ENCODE data around the gene GDF2.
A peak's percentile ranks its signal among the peaks of the same experiment; 100 is the strongest.

Gene GDF2

DNA sequence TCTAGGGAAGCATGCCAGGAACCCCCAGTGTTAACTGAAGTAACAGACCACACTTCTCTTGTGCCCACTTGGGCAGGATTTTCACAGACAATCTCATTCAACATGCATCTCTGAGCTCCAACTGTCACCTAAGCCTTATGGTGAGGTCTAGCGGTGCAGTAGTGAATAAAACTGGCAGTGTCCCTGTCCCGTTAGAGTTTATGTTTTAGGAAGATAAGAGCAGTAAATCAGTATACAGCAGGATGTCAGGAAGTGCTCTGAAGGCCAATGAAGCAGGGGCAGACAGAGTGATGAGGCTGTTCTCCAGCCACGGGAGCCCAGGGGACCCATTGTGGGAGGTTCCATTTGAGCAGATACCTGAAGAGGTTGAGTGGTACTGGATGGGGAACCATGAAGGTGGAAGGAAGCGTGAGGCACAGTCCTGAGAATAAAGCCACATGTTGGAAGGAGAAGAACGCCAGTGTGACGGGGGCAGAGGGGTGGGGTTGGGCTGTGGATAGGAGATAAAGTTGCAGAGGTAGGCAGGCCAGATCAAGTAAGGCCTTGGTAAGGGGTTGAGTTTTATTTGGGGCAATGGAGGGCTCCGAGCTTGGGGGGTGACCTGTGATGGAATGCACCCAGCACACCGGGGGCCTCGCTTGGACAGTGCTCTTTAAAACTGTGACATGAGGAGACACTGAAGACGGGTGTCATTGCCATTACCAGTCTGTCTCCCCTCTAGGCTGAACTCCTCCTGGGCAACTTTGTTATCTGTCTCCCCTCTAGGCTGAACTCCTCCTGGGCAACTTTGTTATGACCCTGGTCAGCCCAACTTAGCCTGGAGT is 15.7 kb upstream of the GDF2 start:
- DNase-seq (ENCODE audit: extremely low read depth, low read depth) = no peak
- TF ChIP-seq, protein P1, sequence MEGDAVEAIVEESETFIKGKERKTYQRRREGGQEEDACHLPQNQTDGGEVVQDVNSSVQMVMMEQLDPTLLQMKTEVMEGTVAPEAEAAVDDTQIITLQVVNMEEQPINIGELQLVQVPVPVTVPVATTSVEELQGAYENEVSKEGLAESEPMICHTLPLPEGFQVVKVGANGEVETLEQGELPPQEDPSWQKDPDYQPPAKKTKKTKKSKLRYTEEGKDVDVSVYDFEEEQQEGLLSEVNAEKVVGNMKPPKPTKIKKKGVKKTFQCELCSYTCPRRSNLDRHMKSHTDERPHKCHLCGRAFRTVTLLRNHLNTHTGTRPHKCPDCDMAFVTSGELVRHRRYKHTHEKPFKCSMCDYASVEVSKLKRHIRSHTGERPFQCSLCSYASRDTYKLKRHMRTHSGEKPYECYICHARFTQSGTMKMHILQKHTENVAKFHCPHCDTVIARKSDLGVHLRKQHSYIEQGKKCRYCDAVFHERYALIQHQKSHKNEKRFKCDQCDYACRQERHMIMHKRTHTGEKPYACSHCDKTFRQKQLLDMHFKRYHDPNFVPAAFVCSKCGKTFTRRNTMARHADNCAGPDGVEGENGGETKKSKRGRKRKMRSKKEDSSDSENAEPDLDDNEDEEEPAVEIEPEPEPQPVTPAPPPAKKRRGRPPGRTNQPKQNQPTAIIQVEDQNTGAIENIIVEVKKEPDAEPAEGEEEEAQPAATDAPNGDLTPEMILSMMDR (IDR thresholded peaks at IDR 0.05; ENCODE audit: low read depth, low read length) = no peak

DNA sequence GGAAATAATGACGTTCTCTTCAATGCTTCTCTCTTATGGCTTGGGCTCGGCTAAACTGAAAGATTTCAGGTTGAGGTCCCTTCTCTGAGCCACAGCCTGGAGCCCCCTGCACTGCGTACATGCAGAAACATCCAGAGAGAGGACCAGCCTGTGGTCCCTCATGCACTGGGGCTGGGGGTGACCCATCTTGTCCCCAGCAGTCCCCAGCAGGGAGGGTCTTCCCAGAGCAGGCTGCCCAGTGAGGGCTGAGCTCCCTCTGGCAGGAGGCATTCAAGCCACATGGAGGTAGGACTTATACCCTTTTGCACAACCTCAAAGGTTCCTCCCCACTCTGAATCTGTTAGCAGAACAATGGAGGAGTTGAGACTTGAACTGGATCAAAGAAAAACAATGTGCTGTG is 14.9 kb upstream of the GDF2 start:
- no peak for DNase-seq (ENCODE audit: extremely low read depth, low read depth)
- TF ChIP-seq, protein P1 (IDR thresholded peaks at IDR 0.05; ENCODE audit: low read depth, low read length) = no peak

DNA sequence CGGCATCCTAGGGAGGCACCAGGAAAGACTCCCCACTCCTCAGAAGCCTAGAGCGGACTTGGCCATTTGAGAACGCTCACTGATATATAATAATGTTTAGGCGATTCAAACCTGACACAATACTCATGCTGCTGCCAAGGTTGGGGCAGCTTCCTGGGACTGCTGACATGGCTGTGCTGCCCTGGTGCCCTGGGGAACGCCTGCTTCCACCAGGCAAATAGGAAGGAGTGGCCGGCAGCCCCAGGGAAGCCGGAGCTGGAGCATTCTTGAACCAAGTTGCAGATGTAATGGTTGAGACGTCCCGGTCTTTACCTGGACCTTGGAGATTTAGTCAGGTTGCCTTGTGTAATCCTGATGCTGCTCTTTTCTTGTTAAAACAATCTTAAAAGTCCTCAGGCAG is 13.5 kb upstream of the GDF2 start:
- DNase-seq (ENCODE audit: extremely low read depth, low read depth) = no peak
- TF ChIP-seq, protein P1 (IDR thresholded peaks at IDR 0.05; ENCODE audit: low read depth, low read length) = no peak

DNA sequence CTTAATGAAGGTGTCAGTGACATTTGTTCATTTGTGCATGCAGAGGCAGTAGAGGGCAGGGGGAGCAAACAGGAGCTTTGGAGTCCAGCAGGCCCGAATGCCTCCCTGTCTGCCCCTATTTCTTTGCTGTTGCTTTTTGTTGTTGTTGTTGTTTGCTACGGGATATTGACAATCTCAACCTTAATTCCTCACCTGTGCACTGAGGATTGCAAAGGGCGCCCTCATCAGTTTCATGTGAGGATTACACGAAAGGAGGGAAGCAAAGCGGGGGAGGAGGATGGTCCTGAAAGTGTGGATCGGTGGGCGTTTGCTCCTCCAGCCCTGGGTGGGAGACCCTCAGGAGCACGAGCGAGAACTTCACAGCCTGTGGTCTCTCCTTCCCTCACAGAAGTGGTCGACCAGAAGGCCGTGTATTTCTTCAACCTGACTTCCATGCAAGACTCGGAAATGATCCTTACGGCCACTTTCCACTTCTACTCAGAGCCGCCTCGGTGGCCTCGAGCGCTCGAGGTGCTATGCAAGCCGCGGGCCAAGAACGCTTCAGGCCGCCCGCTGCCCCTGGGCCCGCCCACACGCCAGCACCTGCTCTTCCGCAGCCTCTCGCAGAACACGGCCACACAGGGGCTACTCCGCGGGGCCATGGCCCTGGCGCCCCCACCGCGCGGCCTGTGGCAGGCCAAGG is 12.7 kb upstream of the GDF2 start:
- TF ChIP-seq, protein P1 (IDR thresholded peaks at IDR 0.05; ENCODE audit: low read depth, low read length) = peak; percentile 28
- no peak for DNase-seq (ENCODE audit: extremely low read depth, low read depth)

DNA sequence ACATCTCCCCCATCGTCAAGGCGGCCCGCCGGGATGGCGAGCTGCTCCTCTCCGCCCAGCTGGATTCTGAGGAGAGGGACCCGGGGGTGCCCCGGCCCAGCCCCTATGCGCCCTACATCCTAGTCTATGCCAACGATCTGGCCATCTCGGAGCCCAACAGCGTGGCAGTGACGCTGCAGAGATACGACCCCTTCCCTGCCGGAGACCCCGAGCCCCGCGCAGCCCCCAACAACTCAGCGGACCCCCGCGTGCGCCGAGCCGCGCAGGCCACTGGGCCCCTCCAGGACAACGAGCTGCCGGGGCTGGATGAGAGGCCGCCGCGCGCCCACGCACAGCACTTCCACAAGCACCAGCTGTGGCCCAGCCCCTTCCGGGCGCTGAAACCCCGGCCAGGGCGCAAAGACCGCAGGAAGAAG is 12.2 kb upstream of the GDF2 start:
- TF ChIP-seq, protein P1 (IDR thresholded peaks at IDR 0.05; ENCODE audit: low read depth, low read length) = no peak
- no peak for DNase-seq (ENCODE audit: extremely low read depth, low read depth)

DNA sequence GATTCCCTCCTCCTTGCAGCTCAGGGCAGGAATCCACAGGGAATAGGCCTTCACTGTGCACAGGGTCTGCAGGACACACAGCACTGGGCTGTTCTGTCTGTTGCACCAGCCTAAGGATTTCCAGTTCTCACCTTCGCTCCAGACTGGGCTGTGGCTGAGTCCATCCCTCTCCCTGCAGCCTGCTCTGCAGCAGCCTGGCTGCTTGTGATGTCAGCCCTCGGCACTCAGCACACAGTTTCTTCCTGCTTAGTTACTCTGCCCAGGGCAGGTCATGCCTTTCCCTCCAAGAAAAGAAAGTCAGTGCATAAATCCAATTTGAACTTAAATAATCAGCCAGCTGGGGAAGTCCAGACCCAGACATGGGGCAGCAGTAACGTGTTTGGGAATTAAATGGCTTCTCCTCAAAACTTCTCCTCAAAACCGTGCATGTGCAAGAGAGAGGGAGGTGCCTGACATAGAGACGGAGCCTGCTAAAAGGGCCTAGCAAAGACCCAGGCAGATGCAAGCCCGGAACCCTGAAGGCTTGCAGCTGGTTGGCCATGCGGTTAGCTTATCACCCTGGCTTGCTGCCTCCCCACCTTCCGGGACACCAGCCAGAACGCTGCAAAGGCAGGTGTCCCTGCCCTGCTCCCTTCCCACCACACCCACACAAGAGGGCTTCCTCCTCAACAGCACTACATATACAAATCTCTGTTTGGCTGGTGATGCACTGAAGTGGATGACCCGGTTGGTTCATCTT is 10.9 kb upstream of the GDF2 start:
- no peak for DNase-seq (ENCODE audit: extremely low read depth, low read depth)
- TF ChIP-seq, protein P1 (IDR thresholded peaks at IDR 0.05; ENCODE audit: low read depth, low read length) = no peak
